CD4-positive, alpha-beta memory T cell (primary cell): Measurements from ENCODE around the gene TBC1D25. TPM values are rescaled to one million over a fixed set of nuclear protein-coding genes. Genes with fewer than 3 reads are reported as not detected.
"Not testable (repeated sequence)": the region's sequence is repeated elsewhere in the genome, so short reads cannot be mapped to it uniquely, and the experiment has no call there.

Experiments used
- CTCF ChIA-PET: fragments of 350-600 bp; sonication (Branson Sonifier 250); formaldehyde crosslinking; loops from one replicate; lab custom pipeline; 2021; ENCODE audit warnings: inconsistent platforms; ENCODE audit not compliant: partially characterized antibody; lab: Charles Lee
- POLR2A ChIA-PET: fragments of 350-600 bp; sonication (Branson Sonifier 250); formaldehyde crosslinking; loops from one replicate; lab custom pipeline; 2021; ENCODE audit not compliant: partially characterized antibody; lab: Charles Lee
- DNase-seq, 5 donors: peaks; one replicate each; pipeline versions ENCODE4 v3.0.0 to v3.0.0-alpha.2; 2020 to 2022; ENCODE audit warnings: mixed read lengths in 1 of 5
- H3K27ac ChIP-seq: one replicate; pipeline ENCODE4 v1.7.0; 2013; ENCODE audit warnings: low read depth, low read length
- H3K27me3 ChIP-seq: 2 replicates; pipeline ENCODE4 v1.7.0; 2013; ENCODE audit warnings: mild to moderate bottlenecking, low read length, moderate library complexity; ENCODE audit not compliant: insufficient read depth
- H3K36me3 ChIP-seq: 2 replicates; pipeline ENCODE4 v1.7.0; 2013; ENCODE audit warnings: mild to moderate bottlenecking, low read length, moderate library complexity; ENCODE audit not compliant: insufficient read depth
- H3K4me1 ChIP-seq: 2 replicates; pipeline ENCODE4 v1.7.0; 2013; ENCODE audit warnings: mild to moderate bottlenecking, low read length, moderate library complexity; ENCODE audit not compliant: insufficient read depth
- H3K4me3 ChIP-seq, 2 donors: one replicate each; pipeline ENCODE4 v1.7.0; 2013; ENCODE audit warnings: low read length in 2 of 2, mild to moderate bottlenecking in 1 of 2
- H3K9me3 ChIP-seq, 2 donors: one replicate each; pipeline ENCODE4 v1.7.0; 2013; ENCODE audit warnings: low read length in 2 of 2, control low read depth in 1 of 2; ENCODE audit not compliant: control insufficient read depth in 1 of 2
- H3K27ac Mint-ChIP-seq, 7 donors: one replicate each; pipeline ENCODE4 v1.8.0; 2020 to 2021; ENCODE audit warnings: mixed read lengths in 7 of 7, mild to moderate bottlenecking in 6 of 7, inconsistent platforms in 3 of 7, moderate library complexity in 3 of 7
- H3K27me3 Mint-ChIP-seq, 2 donors: one replicate each; pipeline ENCODE4 v1.8.0; 2020 to 2021; ENCODE audit warnings: mixed read lengths in 2 of 2
- H3K36me3 Mint-ChIP-seq, 2 donors: one replicate each; pipeline ENCODE4 v1.8.0; 2020 to 2021; ENCODE audit warnings: mixed read lengths in 2 of 2, inconsistent platforms in 1 of 2, mild to moderate bottlenecking in 1 of 2
- H3K4me1 Mint-ChIP-seq, 4 donors: one replicate each; pipeline ENCODE4 v1.8.0; 2020 to 2021; ENCODE audit warnings: mixed read lengths in 4 of 4, mild to moderate bottlenecking in 1 of 4
- H3K4me3 Mint-ChIP-seq, 8 donors: one replicate each; pipeline ENCODE4 v1.8.0; 2020 to 2021; ENCODE audit warnings: mixed read lengths in 8 of 8, mild to moderate bottlenecking in 7 of 8, moderate library complexity in 6 of 8, inconsistent platforms in 3 of 8
- H3K9me3 Mint-ChIP-seq, 8 donors: one replicate each; pipeline ENCODE4 v1.8.0; 2020 to 2021; ENCODE audit warnings: mixed read lengths in 8 of 8, mild to moderate bottlenecking in 5 of 8, inconsistent platforms in 3 of 8, moderate library complexity in 1 of 8
- intact Hi-C: fragments of 100-400 bp; cut with micrococcal nuclease; formaldehyde crosslinking; loops from one replicate; pipeline ENCODE4 v1.15.1; 2023
- polyA plus RNA-seq, 2 donors: library from polyadenylated mRNA; unstranded; fragments of 300-500 nt; fragmentation: Illumina TruSeq; gene quantifications; one replicate each; pipeline ENCODE4 v1.2.3, GENCODE V29; 2021
- total RNA-seq, 2 experiments: library from RNA; stranded (reverse); gene quantifications; one replicate each; pipeline ENCODE4 v1.2.3, GENCODE V29; 2021

The TBC1D25 gene
- total and polyA plus RNA-seq, 4 experiments from 2014 or later = 18.6 to 24.5 (median 22.0) TPM

DNA sequence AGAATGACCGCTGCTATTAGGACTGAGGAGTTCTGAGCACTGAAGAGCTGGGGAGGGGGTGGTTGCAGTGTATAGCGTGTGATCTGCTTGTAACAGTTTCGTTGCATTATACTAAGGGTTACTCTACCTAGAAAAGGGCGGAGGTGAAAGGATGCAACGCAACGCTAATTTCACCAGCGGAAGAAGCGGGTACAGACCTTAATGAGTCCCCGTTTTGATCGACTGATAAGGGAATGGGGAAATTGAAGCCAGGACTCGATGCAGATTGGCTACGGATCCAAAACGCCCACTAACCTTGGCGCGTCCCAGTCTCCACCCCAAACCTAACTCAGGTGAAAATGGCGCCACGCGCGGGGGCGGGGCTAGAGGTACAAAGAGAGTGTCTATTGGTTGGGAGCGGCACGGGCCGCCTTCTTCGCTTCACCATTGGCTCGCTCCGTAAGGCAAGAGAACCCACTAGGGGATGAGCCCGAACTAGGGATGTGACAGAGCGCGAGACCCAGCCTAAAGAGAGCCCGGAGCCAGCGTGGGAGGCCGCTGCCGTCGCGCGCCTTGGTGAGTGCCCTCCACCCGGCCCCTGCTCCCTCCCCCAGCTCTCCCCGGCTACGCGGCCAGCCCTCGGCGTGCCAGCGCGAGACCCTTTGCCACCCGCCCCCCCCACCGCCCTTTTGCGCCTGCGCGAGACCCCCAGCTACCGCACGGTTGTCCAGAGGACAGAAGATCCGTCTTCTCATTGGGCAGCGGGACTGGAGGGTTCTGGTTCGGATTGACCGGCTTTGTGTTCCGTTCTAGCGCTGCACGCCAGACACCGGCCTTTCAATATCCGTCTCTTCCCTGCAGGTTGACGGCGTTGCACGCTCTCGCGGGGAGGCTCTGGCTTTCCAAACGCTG is 17.9 kb upstream of the TBC1D25 start, which contains the start of gene EBP:
TSS of gene EBP (plus strand) at position 456 of the 891 bp plus-strand sequence. CDS start 1,964 bp downstream, outside the sequence.
- H3K4me1 ChIP-seq = peaks cover 28% of the 10 kb centered on the region
- Mint-ChIP-seq H3K36me3 (peaks cover 3 to 16% of the 10 kb centered on the region in 2 donors), H3K9me3 (peaks cover 0 to 6% (median 0%) of the 10 kb centered on the region in 8 donors), H3K4me1 (peaks cover 16 to 40% (median 22%) of the 10 kb centered on the region in 4 donors), H3K4me3 (peak within 1 kb of the TSS; percentile 86 to 93 (median 90)), H3K27me3 (no peaks in the 10 kb centered on the region), H3K27ac (peak within 1 kb of the TSS; percentile 89 to 98 (median 97))
- peaks cover 3% of the 10 kb centered on the region for H3K36me3 ChIP-seq
- DNase-seq = peak; percentile 91 to 97 (median 95)
- intact Hi-C loops = loop anchor here (1.0 to 5.0 kb wide), 4 partner anchors 13 to 449 kb away; partner anchors contain the start of genes FTSJ1, PORCN, TBC1D25 and ZNF630
- peak within 1 kb of the TSS; percentile 63 for H3K27ac ChIP-seq
- ChIA-PET CTCF (interaction anchor here (1.0 to 1.4 kb wide), 2 partner anchors 10 to 17 kb away, joined by 3 to 4 read pairs; no protein-coding TSS in a partner anchor), POLR2A (interaction anchor here (1.0 to 4.0 kb wide), 5 partner anchors 10 to 53 kb away, joined by 3 to 46 read pairs (median 17); partner anchors contain the start of genes FTSJ1, PORCN, RBM3 and TBC1D25)
- no peaks in the 10 kb centered on the region for H3K27me3 ChIP-seq
- H3K9me3 ChIP-seq = no peaks in the 10 kb centered on the region
- peak within 1 kb of the TSS; percentile 65 to 73 for H3K4me3 ChIP-seq

DNA sequence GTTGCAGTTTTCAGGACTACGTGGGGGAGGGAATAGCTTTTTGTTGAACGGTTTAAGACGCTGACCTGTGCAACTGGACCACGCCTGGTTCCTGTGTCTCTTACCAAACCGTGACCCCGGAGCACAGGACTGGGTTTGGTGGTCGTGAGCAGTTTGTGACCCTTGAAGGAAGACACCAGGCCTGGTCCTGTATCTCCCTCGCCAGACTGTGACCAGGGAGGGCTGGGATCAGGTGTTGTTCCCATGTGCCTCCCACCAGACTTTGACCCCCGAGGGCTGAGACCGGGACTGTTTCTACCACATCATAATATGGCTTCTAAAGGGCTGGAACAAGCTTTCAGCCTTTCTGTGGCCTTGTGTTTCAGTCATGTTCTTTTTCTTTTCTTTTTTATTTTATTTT is 17.2 kb upstream of the TBC1D25 start:
- no peaks in the 10 kb centered on the region for H3K27me3 Mint-ChIP-seq
- no peak for DNase-seq
- CTCF ChIA-PET = interaction anchor here (1.0 to 1.4 kb wide), 2 partner anchors 9 to 17 kb away, joined by 3 to 4 read pairs; no protein-coding TSS in a partner anchor
- Histone ChIP-seq H3K36me3 (peaks cover 10% of the 10 kb centered on the region), H3K27me3 (no peaks in the 10 kb centered on the region), H3K9me3 (no peaks in the 10 kb centered on the region), H3K4me1 (peaks cover 23% of the 10 kb centered on the region), H3K27ac (peak overlapping the region; percentile 63), H3K4me3 (peak overlapping the region; percentile 52 to 73)
- peak overlapping the region; percentile 76 to 97 (median 93) for H3K27ac Mint-ChIP-seq
- intact Hi-C loops = loop anchor here (5.0 kb wide), 1 partner anchor 450 kb away; the partner anchor contains the start of gene ZNF630
- H3K4me1 Mint-ChIP-seq = peaks cover 11 to 36% (median 22%) of the 10 kb centered on the region in 4 donors
- peak overlapping the region; percentile 86 to 93 (median 90) for H3K4me3 Mint-ChIP-seq
- peaks cover 3 to 14% of the 10 kb centered on the region in 2 donors for H3K36me3 Mint-ChIP-seq
- POLR2A ChIA-PET = interaction anchor here (1.0 to 4.0 kb wide), 5 partner anchors 10 to 52 kb away, joined by 3 to 46 read pairs (median 17); partner anchors contain the start of genes FTSJ1, PORCN, RBM3 and TBC1D25
- peaks cover 0 to 3% (median 0%) of the 10 kb centered on the region in 8 donors for H3K9me3 Mint-ChIP-seq

DNA sequence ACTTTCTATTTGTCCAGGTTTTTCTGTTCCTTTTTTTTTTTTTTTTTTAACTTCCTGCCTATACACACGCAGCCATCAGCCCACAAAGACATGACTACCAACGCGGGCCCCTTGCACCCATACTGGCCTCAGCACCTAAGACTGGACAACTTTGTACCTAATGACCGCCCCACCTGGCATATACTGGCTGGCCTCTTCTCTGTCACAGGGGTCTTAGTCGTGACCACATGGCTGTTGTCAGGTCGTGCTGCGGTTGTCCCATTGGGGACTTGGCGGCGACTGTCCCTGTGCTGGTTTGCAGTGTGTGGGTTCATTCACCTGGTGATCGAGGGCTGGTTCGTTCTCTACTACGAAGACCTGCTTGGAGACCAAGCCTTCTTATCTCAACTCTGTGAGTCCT is 15.8 kb upstream of the TBC1D25 start:
- Histone ChIP-seq H3K27ac (no peak overlapping the region), H3K4me3 (no peak overlapping the region), H3K9me3 (no peaks in the 10 kb centered on the region), H3K4me1 (peaks cover 22% of the 10 kb centered on the region), H3K27me3 (no peaks in the 10 kb centered on the region), H3K36me3 (peaks cover 22% of the 10 kb centered on the region)
- intact Hi-C loops = loop anchor here (5.0 kb wide), 1 partner anchor 451 kb away; the partner anchor contains the start of gene ZNF630
- peaks cover 0 to 3% (median 0%) of the 10 kb centered on the region in 8 donors for H3K9me3 Mint-ChIP-seq
- ChIA-PET CTCF (no interaction called here), POLR2A (no interaction called here)
- H3K36me3 Mint-ChIP-seq = peaks cover 9 to 27% of the 10 kb centered on the region in 2 donors
- H3K27ac Mint-ChIP-seq = peak overlapping the region in 5 of 7 donors; percentile 16 to 82 (median 64)
- peaks cover 11 to 35% (median 22%) of the 10 kb centered on the region in 4 donors for H3K4me1 Mint-ChIP-seq
- no peak for DNase-seq
- no peaks in the 10 kb centered on the region for H3K27me3 Mint-ChIP-seq
- peak overlapping the region; percentile 22 to 84 (median 60) for H3K4me3 Mint-ChIP-seq

DNA sequence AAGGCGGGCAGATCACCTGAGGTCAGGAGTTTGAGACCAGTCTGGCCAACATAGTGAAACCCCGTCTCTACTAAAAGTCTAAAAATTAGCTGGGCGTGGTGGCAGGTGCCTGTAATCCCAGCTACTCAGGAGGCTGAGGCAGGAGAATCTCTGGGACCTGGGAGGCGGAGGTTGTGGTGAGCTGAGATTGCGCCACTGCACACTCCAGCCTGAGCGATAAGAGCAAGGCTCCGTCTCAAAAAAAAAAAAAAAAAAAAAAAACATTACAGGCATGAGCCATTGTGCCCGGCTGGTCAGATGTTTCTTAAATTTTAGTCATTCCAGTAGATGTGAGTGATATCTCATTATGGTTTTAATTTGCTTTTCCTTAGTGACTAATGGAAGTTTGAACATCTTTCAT is 13.7 kb upstream of the TBC1D25 start:
- peaks cover 22% of the 10 kb centered on the region for H3K36me3 ChIP-seq
- H3K9me3 Mint-ChIP-seq, H3K27me3 ChIP-seq, H3K4me1 ChIP-seq, H3K4me3 Mint-ChIP-seq, H3K27ac ChIP-seq, H3K27ac Mint-ChIP-seq, H3K9me3 ChIP-seq, H3K27me3 Mint-ChIP-seq, H3K4me3 ChIP-seq, DNase-seq, intact Hi-C loops: not testable (repeated sequence)
- ChIA-PET CTCF (interaction anchor here (0.7 kb wide), 1 partner anchor 14 kb away, joined by 4 read pairs; the partner anchor contains the start of gene TBC1D25), POLR2A (interaction anchor here (0.6 to 1.4 kb wide), 3 partner anchors 13 to 157 kb away, joined by 3 to 5 read pairs (median 3); no protein-coding TSS in a partner anchor)
- H3K4me1 Mint-ChIP-seq = peaks cover 5 to 20% (median 11%) of the 10 kb centered on the region in 4 donors
- H3K36me3 Mint-ChIP-seq = peaks cover 11 to 28% of the 10 kb centered on the region in 2 donors

DNA sequence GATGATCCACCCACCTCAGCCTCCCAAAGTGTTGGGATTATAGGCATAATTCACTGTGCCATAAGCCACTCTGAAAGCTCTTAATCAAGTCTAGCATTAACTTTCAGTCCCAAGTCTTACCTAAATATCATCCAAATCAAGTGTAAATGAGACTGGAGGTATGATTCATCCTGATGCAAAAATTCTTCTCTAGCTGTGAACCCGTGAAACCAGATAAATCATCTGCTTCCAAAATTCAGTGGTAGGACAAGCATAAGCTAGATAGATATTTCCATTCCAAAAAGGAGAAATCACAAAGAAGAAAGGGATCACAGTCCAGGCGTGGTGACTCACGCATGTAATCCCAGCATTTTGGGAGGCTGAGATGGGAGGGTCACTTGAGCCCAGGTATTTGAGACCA is 8.8 kb upstream of the TBC1D25 start:
- H3K36me3 Mint-ChIP-seq = peaks cover 8 to 23% of the 10 kb centered on the region in 2 donors
- H3K27me3 Mint-ChIP-seq = no peaks in the 10 kb centered on the region
- peaks cover 6 to 15% (median 11%) of the 10 kb centered on the region in 4 donors for H3K4me1 Mint-ChIP-seq
- H3K27ac Mint-ChIP-seq = peak overlapping the region in 2 of 7 donors; percentile 6 to 39
- no peak for DNase-seq
- no peaks in the 10 kb centered on the region for H3K9me3 Mint-ChIP-seq
- H3K27ac ChIP-seq = no peak overlapping the region
- peaks cover 22% of the 10 kb centered on the region for H3K36me3 ChIP-seq
- H3K27me3 ChIP-seq = no peaks in the 10 kb centered on the region
- H3K9me3 ChIP-seq = no peaks in the 10 kb centered on the region
- H3K4me1 ChIP-seq = peaks cover 10% of the 10 kb centered on the region
- no peak overlapping the region for H3K4me3 ChIP-seq
- intact Hi-C loops = no loop called here
- ChIA-PET CTCF (no interaction called here), POLR2A (interaction anchor here (0.9 kb wide), 1 partner anchor 44 kb away, joined by 3 read pairs; the partner anchor contains the start of gene RBM3)
- H3K4me3 Mint-ChIP-seq = no peak overlapping the region

DNA sequence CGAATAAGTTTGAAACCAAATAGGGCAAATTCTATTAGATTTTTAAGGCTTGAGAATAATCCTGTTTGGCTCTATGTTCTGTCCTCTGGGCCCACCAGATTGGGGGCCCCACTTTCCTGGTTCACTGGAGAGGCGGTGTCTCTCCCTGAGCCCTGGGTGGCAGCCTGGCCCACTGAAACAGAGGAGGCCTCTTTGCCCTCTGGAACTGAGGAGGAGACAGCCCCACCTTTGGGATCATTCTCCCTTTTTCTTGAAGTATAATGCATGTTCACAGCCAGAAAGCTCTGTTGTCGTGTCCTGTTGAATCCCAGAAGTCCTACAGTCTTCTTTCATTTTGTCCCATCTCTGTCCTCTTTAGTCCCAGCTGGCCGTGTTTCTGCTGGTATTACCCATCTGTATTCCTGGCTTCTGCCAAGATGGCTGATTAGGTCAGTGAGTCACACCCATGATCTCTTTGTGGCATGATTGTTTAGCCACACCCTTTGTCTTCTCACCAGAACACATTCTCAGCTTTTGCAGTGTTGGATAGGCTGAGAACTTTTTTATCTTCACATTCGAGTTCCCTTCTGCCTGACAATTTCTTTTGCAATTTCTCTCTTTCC is 8.1 kb upstream of the TBC1D25 start:
- Histone ChIP-seq H3K9me3 (no peaks in the 10 kb centered on the region), H3K27me3 (no peaks in the 10 kb centered on the region), H3K27ac (no peak overlapping the region), H3K36me3 (peaks cover 20% of the 10 kb centered on the region), H3K4me1 (peaks cover 10% of the 10 kb centered on the region), H3K4me3 (no peak overlapping the region)
- POLR2A ChIA-PET = interaction anchor here (0.9 to 1.0 kb wide), 2 partner anchors 10 to 43 kb away, joined by 3 read pairs; partner anchors contain the start of genes EBP and RBM3
- Mint-ChIP-seq H3K4me1 (peaks cover 6 to 13% (median 10%) of the 10 kb centered on the region in 4 donors), H3K27ac (peak overlapping the region; percentile 6 to 94 (median 81)), H3K27me3 (no peaks in the 10 kb centered on the region), H3K4me3 (peak overlapping the region in 1 of 8 donors; percentile 43), H3K9me3 (no peaks in the 10 kb centered on the region), H3K36me3 (peaks cover 8 to 20% of the 10 kb centered on the region in 2 donors)
- CTCF ChIA-PET = interaction anchor here (1.3 kb wide), 1 partner anchor 10 kb away, joined by 4 read pairs; the partner anchor contains the start of gene EBP
- intact Hi-C loops = no loop called here
- peak in 1 of 5 donors; percentile 7 for DNase-seq
